Osteoblast (primary cell): Measurements from ENCODE around the gene DDR1. TPM values are rescaled to one million over a fixed set of nuclear protein-coding genes. Genes with fewer than 3 reads are reported as not detected.

Experiments used
- DNase-seq: peaks from one replicate; pipeline ENCODE4 v3.0.0; 2011; ENCODE audit warnings: low spot score, mixed read lengths; ENCODE audit not compliant: insufficient read length; ENCODE audit errors: missing footprints
- H2AFZ ChIP-seq: 2 replicates; pipeline ENCODE4 v1.6.0; 2011; ENCODE audit warnings: mild to moderate bottlenecking, low read length
- H3K27ac ChIP-seq: 2 replicates; pipeline ENCODE4 v1.5.1; 2011; ENCODE audit warnings: mild to moderate bottlenecking, low read depth, low read length, moderate library complexity
- H3K27me3 ChIP-seq: 2 replicates; pipeline ENCODE4 v1.6.0; 2012; ENCODE audit warnings: mild to moderate bottlenecking, control low read depth, inconsistent platforms, low read length, moderate library complexity; ENCODE audit not compliant: insufficient read depth
- H3K36me3 ChIP-seq: 2 replicates; pipeline ENCODE4 v1.5.1; 2011; ENCODE audit warnings: mild to moderate bottlenecking, low read length, control low read depth, moderate library complexity; ENCODE audit not compliant: insufficient read depth
- H3K4me1 ChIP-seq: 2 replicates; pipeline ENCODE4 v1.5.1; 2011; ENCODE audit warnings: mild to moderate bottlenecking, low read length, control low read depth, moderate library complexity; ENCODE audit not compliant: insufficient read depth
- H3K4me2 ChIP-seq: 2 replicates; pipeline ENCODE4 v1.6.0; 2011; ENCODE audit warnings: mild to moderate bottlenecking, low read length; ENCODE audit not compliant: insufficient read depth
- H3K4me3 ChIP-seq: fragments of 200-600 bp; sonication (generic); 3 replicates; pipeline ENCODE4 v1.5.1; 2012; ENCODE audit warnings: mild to moderate bottlenecking, low read length, inconsistent platforms; ENCODE audit not compliant: insufficient read depth
- H3K79me2 ChIP-seq: 2 replicates; pipeline ENCODE4 v1.6.0; 2012; ENCODE audit warnings: mild to moderate bottlenecking, low read length, control low read depth, inconsistent platforms; ENCODE audit not compliant: insufficient read depth
- H3K9me3 ChIP-seq: 2 replicates; pipeline ENCODE4 v1.5.1; 2011; ENCODE audit warnings: low read depth, low read length, control low read depth
- H4K20me1 ChIP-seq: 2 replicates; pipeline ENCODE4 v1.6.0; 2012; ENCODE audit warnings: mild to moderate bottlenecking, low read length, control low read depth; ENCODE audit not compliant: insufficient read depth
- CTCF ChIP-seq: IDR thresholded peaks from 2 replicates; pipeline ENCODE4 v1.5.1; 2011; ENCODE audit warnings: mild to moderate bottlenecking, low read depth, low read length, moderate library complexity; ENCODE audit errors: extremely low read depth
- total RNA-seq: library from RNA; depleted of rRNA; stranded (reverse); fragments of >200 nt; gene quantifications from 2 replicates; pipeline ENCODE4 v1.2.3, GENCODE V29; 2012

The DDR1 gene
- total RNA-seq, 1 donor = 22.4 TPM

- no peak overlapping the region for H3K27ac ChIP-seq
- H2AFZ ChIP-seq = no peak overlapping the region
Measured at GRCh38 chr6:30882204-30882758, 2.0 kb upstream of the DDR1 start.

GRCh38 chr6:30882759-30883684 is 1.3 kb upstream of the DDR1 start:
- Histone ChIP-seq H3K4me1 (peaks cover 34% of the 10 kb centered on the region), H3K79me2 (peaks cover 17% of the 10 kb centered on the region)
- no peak for TF ChIP-seq CTCF

More at GRCh38 chr6:30882204-30882758, 2.0 kb upstream of the DDR1 start:
- no peak overlapping the region for H3K4me2 ChIP-seq
- H3K4me3 ChIP-seq = no peak overlapping the region
- H4K20me1 ChIP-seq = no peaks in the 10 kb centered on the region
- peak; percentile 88 for DNase-seq
- peaks cover 33% of the 10 kb centered on the region for H3K4me1 ChIP-seq
- H3K36me3 ChIP-seq = no peaks in the 10 kb centered on the region
- H3K27me3 ChIP-seq = no peaks in the 10 kb centered on the region
- TF ChIP-seq CTCF = no peak
- no peaks in the 10 kb centered on the region for H3K9me3 ChIP-seq
- peaks cover 17% of the 10 kb centered on the region for H3K79me2 ChIP-seq

GRCh38 chr6:30884521-30885480 is 482 bp downstream of the DDR1 start:
- no peak for TF ChIP-seq CTCF
- Histone ChIP-seq H3K4me1 (peaks cover 44% of the 10 kb centered on the region), H3K27ac (peak overlapping the region; percentile 32), H3K36me3 (no peaks in the 10 kb centered on the region), H3K4me3 (peak overlapping the region; percentile 79), H3K79me2 (peaks cover 21% of the 10 kb centered on the region), H3K4me2 (peak overlapping the region; percentile 96), H3K9me3 (no peaks in the 10 kb centered on the region), H2AFZ (peak overlapping the region; percentile 73), H3K27me3 (no peaks in the 10 kb centered on the region), H4K20me1 (peaks cover 7% of the 10 kb centered on the region)
- peak; percentile 94 for DNase-seq

More at GRCh38 chr6:30882759-30883684, 1.3 kb upstream of the DDR1 start:
- no peaks in the 10 kb centered on the region for H3K27me3 ChIP-seq
- H4K20me1 ChIP-seq = no peaks in the 10 kb centered on the region
- DNase-seq = peak; percentile 81
- H3K9me3 ChIP-seq = no peaks in the 10 kb centered on the region
- no peaks in the 10 kb centered on the region for H3K36me3 ChIP-seq
- H2AFZ ChIP-seq = no peak overlapping the region
- H3K4me2 ChIP-seq = no peak overlapping the region
- H3K4me3 ChIP-seq = no peak overlapping the region
- H3K27ac ChIP-seq = no peak overlapping the region
